ENCODE measurements around the gene HSPA2.

The HSPA2 gene

DNA sequence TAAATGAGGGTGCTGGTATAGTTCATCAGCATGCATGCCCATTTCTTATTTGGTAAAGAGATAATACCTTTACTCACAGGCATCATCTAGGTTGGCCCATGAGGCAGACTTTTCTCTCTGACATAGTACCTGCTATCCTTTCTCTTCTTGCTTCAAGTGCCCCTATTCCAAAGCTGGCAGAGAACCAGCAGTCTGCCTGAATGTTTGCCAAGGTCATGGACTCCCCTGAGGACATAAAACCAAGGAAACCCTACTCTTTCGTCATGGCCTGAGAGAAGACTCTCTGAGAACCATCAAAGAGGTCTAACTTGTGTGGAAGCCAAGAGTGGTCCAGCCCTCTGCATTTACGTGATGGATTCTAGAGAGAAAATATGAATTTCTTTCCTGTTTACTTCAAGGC is 21.1 kb downstream of the HSPA2 start:
- H2AFZ ChIP-seq (ENCODE audit: low read depth): no peak overlapping the region
- H3K4me1 ChIP-seq (ENCODE audit: low read depth, poor library complexity, severe bottlenecking): no peaks in the 10 kb centered on the region
- no peak overlapping the region for H3K4me2 ChIP-seq
- H3K9ac ChIP-seq: no peak overlapping the region
- H3K4me3 ChIP-seq (IDR thresholded peaks at IDR 0.05; ENCODE audit: insufficient read depth, low read depth, low read length): no peak overlapping the region
- H3K36me3 ChIP-seq (ENCODE audit: insufficient read depth): no peaks in the 10 kb centered on the region
- H4K20me1 ChIP-seq (ENCODE audit: insufficient read depth): no peaks in the 10 kb centered on the region
- no peaks in the 10 kb centered on the region for H3K27me3 ChIP-seq (ENCODE audit: insufficient read depth, low read depth)
- H3K79me2 ChIP-seq (ENCODE audit: insufficient read depth, low read depth): no peaks in the 10 kb centered on the region
- H3K27ac ChIP-seq: no peak overlapping the region
- TF ChIP-seq, protein P1, sequence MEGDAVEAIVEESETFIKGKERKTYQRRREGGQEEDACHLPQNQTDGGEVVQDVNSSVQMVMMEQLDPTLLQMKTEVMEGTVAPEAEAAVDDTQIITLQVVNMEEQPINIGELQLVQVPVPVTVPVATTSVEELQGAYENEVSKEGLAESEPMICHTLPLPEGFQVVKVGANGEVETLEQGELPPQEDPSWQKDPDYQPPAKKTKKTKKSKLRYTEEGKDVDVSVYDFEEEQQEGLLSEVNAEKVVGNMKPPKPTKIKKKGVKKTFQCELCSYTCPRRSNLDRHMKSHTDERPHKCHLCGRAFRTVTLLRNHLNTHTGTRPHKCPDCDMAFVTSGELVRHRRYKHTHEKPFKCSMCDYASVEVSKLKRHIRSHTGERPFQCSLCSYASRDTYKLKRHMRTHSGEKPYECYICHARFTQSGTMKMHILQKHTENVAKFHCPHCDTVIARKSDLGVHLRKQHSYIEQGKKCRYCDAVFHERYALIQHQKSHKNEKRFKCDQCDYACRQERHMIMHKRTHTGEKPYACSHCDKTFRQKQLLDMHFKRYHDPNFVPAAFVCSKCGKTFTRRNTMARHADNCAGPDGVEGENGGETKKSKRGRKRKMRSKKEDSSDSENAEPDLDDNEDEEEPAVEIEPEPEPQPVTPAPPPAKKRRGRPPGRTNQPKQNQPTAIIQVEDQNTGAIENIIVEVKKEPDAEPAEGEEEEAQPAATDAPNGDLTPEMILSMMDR (conservative IDR thresholded peaks at IDR 0.05; ENCODE audit: low read depth, low read length): no peak

DNA sequence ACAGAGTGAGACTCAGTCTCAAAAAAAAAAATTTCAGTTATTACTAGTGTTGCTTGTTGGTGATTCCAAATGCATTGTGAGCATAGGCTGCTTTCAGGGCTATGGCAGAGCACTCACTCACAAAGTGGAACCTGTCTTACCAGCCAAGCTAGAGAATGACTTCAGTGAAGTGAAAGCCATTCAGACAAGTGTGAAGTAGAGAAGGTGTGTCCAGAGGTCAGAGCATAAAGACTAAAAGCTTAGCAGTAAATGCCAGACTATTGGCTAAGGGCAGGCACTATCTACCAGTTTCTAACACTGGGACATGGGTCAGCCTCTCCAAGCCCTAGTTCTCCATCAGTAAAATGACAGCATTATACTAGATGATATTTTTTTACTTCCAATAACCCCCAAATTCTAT is 21.9 kb downstream of the HSPA2 start:
- Histone ChIP-seq H3K4me2 (no peak overlapping the region), H3K36me3 (ENCODE audit: insufficient read depth) (no peaks in the 10 kb centered on the region)

DNA sequence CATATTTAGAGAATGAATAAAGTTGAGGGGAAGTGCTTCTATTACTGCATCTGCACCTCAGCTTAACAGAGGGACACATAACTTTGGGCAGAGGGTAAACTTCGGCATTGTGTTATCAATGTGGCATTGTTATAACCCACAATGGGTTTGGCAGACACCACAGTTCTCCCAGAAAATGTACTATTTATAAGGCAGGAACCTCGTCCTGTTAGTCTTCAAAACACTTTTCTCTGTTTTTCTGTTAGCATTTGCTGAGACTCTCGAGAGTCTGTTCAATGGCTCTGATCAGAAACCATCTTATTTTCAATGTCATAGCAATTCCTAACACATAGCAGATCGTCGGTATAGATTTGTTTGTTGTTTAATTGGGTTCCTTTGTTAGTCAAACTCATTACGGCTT is 23.2 kb downstream of the HSPA2 start:
- H3K4me1 ChIP-seq (ENCODE audit: low read depth, poor library complexity, severe bottlenecking): no peaks in the 10 kb centered on the region
- no peaks in the 10 kb centered on the region for H3K79me2 ChIP-seq (ENCODE audit: insufficient read depth, low read depth)
- H3K36me3 ChIP-seq (ENCODE audit: insufficient read depth): no peaks in the 10 kb centered on the region
- no peak overlapping the region for H3K4me2 ChIP-seq
- no peak overlapping the region for H3K27ac ChIP-seq
- H2AFZ ChIP-seq (ENCODE audit: low read depth): no peak overlapping the region
- TF ChIP-seq, protein P1 (conservative IDR thresholded peaks at IDR 0.05; ENCODE audit: low read depth, low read length): no peak
- H3K9ac ChIP-seq: no peak overlapping the region
- no peak overlapping the region for H3K4me3 ChIP-seq (IDR thresholded peaks at IDR 0.05; ENCODE audit: insufficient read depth, low read depth, low read length)
- no peaks in the 10 kb centered on the region for H3K27me3 ChIP-seq (ENCODE audit: insufficient read depth, low read depth)
- no peaks in the 10 kb centered on the region for H4K20me1 ChIP-seq (ENCODE audit: insufficient read depth)

More for the DNA sequence above, 21.9 kb downstream of the HSPA2 start:
- TF ChIP-seq, protein P1 (conservative IDR thresholded peaks at IDR 0.05; ENCODE audit: low read depth, low read length): no peak
- H4K20me1 ChIP-seq (ENCODE audit: insufficient read depth): no peaks in the 10 kb centered on the region
- H3K27me3 ChIP-seq (ENCODE audit: insufficient read depth, low read depth): no peaks in the 10 kb centered on the region
- H2AFZ ChIP-seq (ENCODE audit: low read depth): no peak overlapping the region
- no peak overlapping the region for H3K27ac ChIP-seq
- H3K4me3 ChIP-seq (IDR thresholded peaks at IDR 0.05; ENCODE audit: insufficient read depth, low read depth, low read length): no peak overlapping the region
- no peak overlapping the region for H3K9ac ChIP-seq
- H3K4me1 ChIP-seq (ENCODE audit: low read depth, poor library complexity, severe bottlenecking): no peaks in the 10 kb centered on the region
- H3K79me2 ChIP-seq (ENCODE audit: insufficient read depth, low read depth): no peaks in the 10 kb centered on the region

DNA sequence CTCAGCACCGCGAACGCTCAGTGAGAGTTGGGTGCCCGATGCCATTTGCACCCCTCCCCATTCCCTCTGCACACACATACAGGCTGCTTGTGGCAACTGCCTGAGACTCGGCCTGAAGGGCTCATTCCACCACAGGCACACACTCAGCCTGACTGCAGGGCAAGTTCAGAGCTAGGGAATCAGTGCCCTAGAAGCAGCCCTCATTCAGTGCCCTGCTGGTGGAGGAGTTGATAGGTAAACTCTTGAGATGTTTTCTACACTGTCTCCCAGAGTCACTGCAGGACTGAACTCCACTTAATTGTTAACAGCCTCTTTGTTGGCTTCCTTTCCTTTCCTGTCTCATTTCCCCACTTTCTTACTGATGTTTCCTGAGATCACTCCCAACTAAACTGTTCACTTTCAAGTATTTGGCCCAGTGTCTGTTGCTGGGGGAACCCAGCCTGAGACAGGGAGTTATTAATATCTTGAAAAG is 26.1 kb downstream of the HSPA2 start:
- no peaks in the 10 kb centered on the region for H4K20me1 ChIP-seq (ENCODE audit: insufficient read depth)
- no peaks in the 10 kb centered on the region for H3K27me3 ChIP-seq (ENCODE audit: insufficient read depth, low read depth)
- H3K36me3 ChIP-seq (ENCODE audit: insufficient read depth): no peaks in the 10 kb centered on the region
- no peak overlapping the region for H3K4me3 ChIP-seq (IDR thresholded peaks at IDR 0.05; ENCODE audit: insufficient read depth, low read depth, low read length)
- no peaks in the 10 kb centered on the region for H3K79me2 ChIP-seq (ENCODE audit: insufficient read depth, low read depth)
- no peak overlapping the region for H3K27ac ChIP-seq
- no peaks in the 10 kb centered on the region for H3K4me1 ChIP-seq (ENCODE audit: low read depth, poor library complexity, severe bottlenecking)
- TF ChIP-seq, protein P1 (conservative IDR thresholded peaks at IDR 0.05; ENCODE audit: low read depth, low read length): no peak
- no peak overlapping the region for H3K9ac ChIP-seq
- H2AFZ ChIP-seq (ENCODE audit: low read depth): no peak overlapping the region
- H3K4me2 ChIP-seq: no peak overlapping the region

All from KMS-11 (cell line).